Measurements from ENCODE around the gene UQCR10.

The UQCR10 gene

DNA sequence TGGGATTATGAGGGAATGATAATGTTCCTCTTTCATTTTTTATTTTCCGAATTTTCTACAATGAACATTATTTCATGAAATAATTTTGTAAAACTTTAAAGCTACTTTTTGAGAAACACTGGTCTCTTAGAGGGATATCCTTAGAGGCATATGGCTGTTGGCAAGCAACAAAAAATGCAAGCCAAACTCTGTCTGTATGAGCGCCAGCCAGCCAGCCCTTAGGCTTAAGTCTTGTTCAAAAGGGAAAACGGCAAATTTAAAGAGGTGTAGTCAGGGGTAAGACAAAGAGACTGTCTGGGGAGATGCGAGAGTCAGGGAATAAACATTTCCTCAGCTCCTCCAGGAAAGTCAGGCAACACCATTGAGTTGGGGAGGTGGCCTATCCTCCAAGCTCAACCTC is 48.4 kb downstream of the UQCR10 start:
- Histone ChIP-seq H3K27me3 (ENCODE audit: insufficient read depth, low read length, poor library complexity) (no peaks in the 10 kb centered on the region), H3K4me1 (ENCODE audit: insufficient read depth, low read length) (no peaks in the 10 kb centered on the region), H3K4me3 (ENCODE audit: low read depth in 1 of 2, low read length in 2 of 2) (no peak overlapping the region), H3K9me3 (ENCODE audit: insufficient read depth, low read length, severe bottlenecking) (no peaks in the 10 kb centered on the region), H3K9ac (ENCODE audit: low read depth, low read length) (no peak overlapping the region), H3K4me2 (ENCODE audit: insufficient read depth, low read length) (no peak overlapping the region), H3K36me3 (ENCODE audit: insufficient read depth, low read length) (peaks cover 88% of the 10 kb centered on the region), H3K79me2 (ENCODE audit: insufficient read depth, low read length) (no peaks in the 10 kb centered on the region), H4K20me1 (ENCODE audit: insufficient read depth, low read length) (no peaks in the 10 kb centered on the region), H2AFZ (ENCODE audit: low read depth, low read length) (no peak overlapping the region), H3K27ac (ENCODE audit: low read length) (no peak overlapping the region)
- no peak for TF ChIP-seq CTCF (IDR thresholded peaks at IDR 0.05; ENCODE audit: borderline replicate concordance, extremely low read depth, low read length, poor library complexity, severe bottlenecking)
- DNase-seq (no peak), ATAC-seq (ENCODE audit: insufficient read depth, low read depth) (no peak)

DNA sequence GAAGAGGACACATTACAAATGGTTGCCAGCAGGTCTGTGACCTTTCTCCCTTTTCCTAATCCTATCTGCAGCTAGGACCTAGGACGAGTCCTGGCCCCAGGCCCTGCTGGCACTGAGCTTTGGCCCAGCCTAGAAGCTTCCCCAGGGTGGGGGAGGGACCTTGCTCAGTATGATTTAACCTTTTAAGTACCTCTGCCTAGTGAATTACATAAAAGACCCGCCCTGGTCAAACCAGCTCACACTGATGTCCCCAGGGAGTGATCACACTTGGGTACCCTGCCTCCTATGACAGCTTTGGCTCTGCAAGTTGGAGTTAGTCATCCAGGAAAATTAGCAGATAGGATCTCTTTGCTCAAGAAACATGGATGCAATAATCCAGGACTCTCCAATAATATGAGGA is 49.0 kb downstream of the UQCR10 start:
- TF ChIP-seq CTCF (IDR thresholded peaks at IDR 0.05; ENCODE audit: borderline replicate concordance, extremely low read depth, low read length, poor library complexity, severe bottlenecking) (no peak), EZH2 (IDR thresholded peaks at IDR 0.05; ENCODE audit: borderline replicate concordance, low read depth, low read length, severe bottlenecking) (no peak)
- DNase-seq: no peak

GRCh38 chr22:29816539-29816938 is 49.4 kb downstream of the UQCR10 start:
- Histone ChIP-seq H4K20me1 (ENCODE audit: insufficient read depth, low read length) (no peaks in the 10 kb centered on the region), H3K4me2 (ENCODE audit: insufficient read depth, low read length) (no peak overlapping the region), H3K36me3 (ENCODE audit: insufficient read depth, low read length) (peaks cover 87% of the 10 kb centered on the region), H3K4me3 (ENCODE audit: low read depth in 1 of 2, low read length in 2 of 2) (no peak overlapping the region), H3K9me3 (ENCODE audit: insufficient read depth, low read length, severe bottlenecking) (no peaks in the 10 kb centered on the region), H3K4me1 (ENCODE audit: insufficient read depth, low read length) (no peaks in the 10 kb centered on the region), H2AFZ (ENCODE audit: low read depth, low read length) (no peak overlapping the region), H3K79me2 (ENCODE audit: insufficient read depth, low read length) (no peaks in the 10 kb centered on the region), H3K27ac (ENCODE audit: low read length) (no peak overlapping the region), H3K27me3 (ENCODE audit: insufficient read depth, low read length, poor library complexity) (no peaks in the 10 kb centered on the region), H3K9ac (ENCODE audit: low read depth, low read length) (no peak overlapping the region)
- ATAC-seq (ENCODE audit: insufficient read depth, low read depth): no peak
- TF ChIP-seq CTCF (IDR thresholded peaks at IDR 0.05; ENCODE audit: borderline replicate concordance, extremely low read depth, low read length, poor library complexity, severe bottlenecking) (no peak), EZH2 (IDR thresholded peaks at IDR 0.05; ENCODE audit: borderline replicate concordance, low read depth, low read length, severe bottlenecking) (no peak)
- DNase-seq: no peak

More for the DNA sequence above, 49.0 kb downstream of the UQCR10 start:
- H3K36me3 ChIP-seq (ENCODE audit: insufficient read depth, low read length): peaks cover 87% of the 10 kb centered on the region
- no peak overlapping the region for H2AFZ ChIP-seq (ENCODE audit: low read depth, low read length)
- no peaks in the 10 kb centered on the region for H3K27me3 ChIP-seq (ENCODE audit: insufficient read depth, low read length, poor library complexity)
- H3K27ac ChIP-seq (ENCODE audit: low read length): no peak overlapping the region
- ATAC-seq (ENCODE audit: insufficient read depth, low read depth): no peak
- H3K4me2 ChIP-seq (ENCODE audit: insufficient read depth, low read length): no peak overlapping the region
- no peaks in the 10 kb centered on the region for H3K9me3 ChIP-seq (ENCODE audit: insufficient read depth, low read length, severe bottlenecking)
- no peak overlapping the region for H3K9ac ChIP-seq (ENCODE audit: low read depth, low read length)
- no peaks in the 10 kb centered on the region for H3K4me1 ChIP-seq (ENCODE audit: insufficient read depth, low read length)
- no peak overlapping the region for H3K4me3 ChIP-seq (ENCODE audit: low read depth in 1 of 2, low read length in 2 of 2)
- H4K20me1 ChIP-seq (ENCODE audit: insufficient read depth, low read length): no peaks in the 10 kb centered on the region
- no peaks in the 10 kb centered on the region for H3K79me2 ChIP-seq (ENCODE audit: insufficient read depth, low read length)

DNA sequence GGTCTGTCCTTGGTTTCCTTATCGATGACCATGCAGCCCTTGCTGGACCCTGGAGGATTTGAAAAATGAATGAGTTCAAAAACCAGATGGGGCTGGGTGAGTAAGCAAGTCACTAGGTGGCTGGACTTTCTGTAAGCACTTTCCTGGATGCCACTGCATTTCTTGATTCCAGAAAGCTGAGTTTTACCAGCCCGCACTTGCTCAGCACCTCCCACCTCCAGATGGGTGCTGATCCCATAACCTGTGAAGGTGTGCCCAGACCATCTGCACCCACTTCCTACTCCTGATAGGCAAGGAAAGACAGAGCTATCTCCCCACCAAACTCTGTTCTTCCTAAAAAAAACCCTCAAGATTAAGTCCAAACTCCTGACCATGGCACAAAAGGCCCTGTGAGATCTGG is 49.8 kb downstream of the UQCR10 start:
- Histone ChIP-seq H3K36me3 (ENCODE audit: insufficient read depth, low read length) (peaks cover 87% of the 10 kb centered on the region), H3K4me2 (ENCODE audit: insufficient read depth, low read length) (no peak overlapping the region), H4K20me1 (ENCODE audit: insufficient read depth, low read length) (no peaks in the 10 kb centered on the region), H3K27me3 (ENCODE audit: insufficient read depth, low read length, poor library complexity) (no peaks in the 10 kb centered on the region), H2AFZ (ENCODE audit: low read depth, low read length) (no peak overlapping the region), H3K9ac (ENCODE audit: low read depth, low read length) (no peak overlapping the region), H3K9me3 (ENCODE audit: insufficient read depth, low read length, severe bottlenecking) (no peaks in the 10 kb centered on the region), H3K4me3 (ENCODE audit: low read depth in 1 of 2, low read length in 2 of 2) (no peak overlapping the region), H3K4me1 (ENCODE audit: insufficient read depth, low read length) (no peaks in the 10 kb centered on the region), H3K27ac (ENCODE audit: low read length) (no peak overlapping the region), H3K79me2 (ENCODE audit: insufficient read depth, low read length) (no peaks in the 10 kb centered on the region)
- TF ChIP-seq EZH2 (IDR thresholded peaks at IDR 0.05; ENCODE audit: borderline replicate concordance, low read depth, low read length, severe bottlenecking) (no peak), CTCF (IDR thresholded peaks at IDR 0.05; ENCODE audit: borderline replicate concordance, extremely low read depth, low read length, poor library complexity, severe bottlenecking) (no peak)
- ATAC-seq (ENCODE audit: insufficient read depth, low read depth): no peak
- no peak for DNase-seq

All from DND-41 (cell line).